GM18519 (cell line): Measurements from ENCODE around the gene SFMBT1.

Experiments used
- ATAC-seq: cut with Tn5 transposase; IDR thresholded peaks from one replicate; pipeline ENCODE4 v1.9.1; 2021; ENCODE audit warnings: mild to moderate bottlenecking, moderate library complexity; ENCODE audit not compliant: unreplicated experiment, low FRiP score

Gene SFMBT1

GRCh38 chr3:53005338-53005737 lies 40.5 kb downstream of the SFMBT1 start:
- ATAC-seq: no peak

DNA sequence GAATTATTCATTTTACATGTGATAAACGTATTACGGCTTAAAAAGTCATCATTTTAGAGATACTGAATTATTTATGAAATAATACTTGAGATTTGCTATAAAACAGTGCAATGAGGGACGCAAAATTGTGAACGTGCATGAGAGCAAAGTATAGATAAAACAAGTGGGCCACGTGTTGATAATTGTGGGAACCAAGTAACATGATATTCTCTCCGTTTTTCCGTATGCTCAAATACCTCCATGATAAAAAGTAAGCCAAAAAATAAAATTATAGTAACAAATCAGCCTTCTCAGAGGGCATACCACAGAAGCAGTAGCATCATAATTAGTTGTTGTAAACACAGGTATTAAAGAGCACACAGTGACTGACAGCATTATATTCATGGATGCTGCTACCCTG lies 42.6 kb downstream of the SFMBT1 start:
- ATAC-seq: no peak

- ATAC-seq: no peak
These were observed 46.9 kb downstream of the SFMBT1 start for GRCh38 chr3:52998771-52999513.

DNA sequence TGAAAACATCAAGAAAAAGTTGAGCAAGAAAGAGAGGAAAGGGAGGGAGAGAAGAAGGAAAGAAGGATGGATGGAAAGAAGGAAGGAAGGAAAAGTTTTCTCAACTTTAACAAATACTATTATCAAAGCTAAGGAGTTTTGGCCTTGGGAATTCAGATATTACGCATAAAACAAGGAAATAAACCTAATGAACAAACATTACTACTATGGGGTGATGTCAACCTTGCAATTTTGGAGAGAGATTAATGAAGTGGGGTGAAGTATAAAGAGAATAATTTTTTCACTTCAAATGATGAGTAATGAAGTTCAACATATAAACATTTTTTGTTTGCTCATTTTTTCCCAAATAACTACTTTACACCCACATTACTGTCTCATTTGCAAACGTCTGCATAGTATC lies 55.2 kb downstream of the SFMBT1 start:
- ATAC-seq: no peak

DNA sequence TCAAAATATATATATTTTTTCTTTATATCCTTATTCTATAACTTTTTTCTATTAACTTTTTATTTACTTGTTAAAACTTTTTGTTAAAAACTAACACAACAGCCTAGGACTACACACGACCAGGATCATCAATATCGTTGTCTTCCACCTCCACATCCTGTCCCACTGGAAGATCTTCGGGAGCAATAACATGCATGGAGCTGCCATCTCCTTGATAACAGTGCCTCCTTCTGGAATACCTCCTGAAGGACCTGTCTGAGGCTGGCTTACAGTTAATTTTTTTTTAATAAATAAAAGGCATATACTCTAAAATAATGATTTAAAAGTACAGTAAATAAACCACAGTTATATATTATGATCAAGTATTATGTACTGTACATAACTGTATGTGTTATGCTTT lies 58.9 kb downstream of the SFMBT1 start:
- ATAC-seq: no peak

DNA sequence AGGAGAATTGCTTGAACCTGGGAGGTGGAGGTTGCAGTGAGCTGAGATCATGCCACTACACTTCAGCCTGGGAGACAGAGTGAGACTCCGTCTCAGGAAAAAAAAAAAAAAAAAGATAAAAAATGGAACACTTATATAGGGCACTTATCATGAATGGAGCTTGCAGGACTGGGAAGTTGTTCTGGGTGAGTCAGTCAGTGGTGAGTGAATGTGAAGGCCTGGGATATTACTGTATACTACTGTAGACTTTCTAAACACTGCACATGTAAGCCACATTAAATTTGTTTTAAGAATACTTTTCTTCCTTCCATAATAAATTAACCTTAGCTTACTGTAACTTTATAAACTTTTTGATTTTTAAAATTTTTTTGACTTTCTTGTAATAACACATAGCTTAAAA lies 59.8 kb downstream of the SFMBT1 start:
- no peak for ATAC-seq

GRCh38 chr3:52983828-52984227 lies 62.0 kb downstream of the SFMBT1 start:
- no peak for ATAC-seq

DNA sequence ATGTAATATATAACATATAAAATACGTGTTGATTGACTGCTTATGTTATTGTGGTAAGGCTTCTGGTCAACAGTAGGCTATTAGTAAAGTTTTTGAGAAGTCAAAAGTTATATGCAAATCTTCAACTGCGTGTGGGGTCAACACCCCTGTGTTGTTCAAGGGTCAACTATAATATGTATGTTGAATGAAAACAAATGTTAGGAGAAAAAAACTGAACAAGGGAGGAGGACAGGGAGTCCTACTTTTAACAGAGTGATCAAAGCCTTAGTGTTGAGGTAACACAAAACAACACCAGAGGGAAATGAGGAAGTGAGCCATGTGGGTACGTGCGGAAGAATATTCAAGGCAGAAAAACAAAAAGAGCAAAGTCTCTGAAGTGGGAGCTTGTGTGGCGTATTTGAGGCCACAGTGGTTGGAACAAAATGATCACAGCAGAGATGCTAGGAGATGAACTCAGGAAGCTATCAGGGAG lies 62.5 kb downstream of the SFMBT1 start:
- peak; percentile 82 for ATAC-seq

DNA sequence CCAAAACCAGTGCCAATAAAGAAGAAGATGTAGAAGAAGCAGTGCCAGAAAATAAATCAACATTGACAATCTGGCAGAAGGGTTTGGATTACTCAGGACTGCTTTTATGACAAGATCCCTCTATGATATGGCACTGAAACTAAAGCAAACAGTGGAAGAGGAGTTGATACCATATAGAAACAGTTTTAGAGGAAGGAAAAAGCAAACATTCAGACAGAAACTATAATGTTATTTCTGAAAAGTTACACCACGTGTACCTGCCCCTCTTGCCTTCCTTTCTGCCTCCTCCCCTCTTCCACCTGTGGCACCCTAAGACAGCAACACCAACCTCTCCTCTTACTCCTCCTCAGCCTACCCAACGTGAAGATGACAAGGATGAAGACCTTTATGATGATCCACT lies 63.0 kb downstream of the SFMBT1 start:
- ATAC-seq: no peak

- ATAC-seq: no peak
These were observed 66.5 kb downstream of the SFMBT1 start for GRCh38 chr3:52979190-52979983.

- no peak for ATAC-seq
These were observed 67.6 kb downstream of the SFMBT1 start for GRCh38 chr3:52978109-52978754.

DNA sequence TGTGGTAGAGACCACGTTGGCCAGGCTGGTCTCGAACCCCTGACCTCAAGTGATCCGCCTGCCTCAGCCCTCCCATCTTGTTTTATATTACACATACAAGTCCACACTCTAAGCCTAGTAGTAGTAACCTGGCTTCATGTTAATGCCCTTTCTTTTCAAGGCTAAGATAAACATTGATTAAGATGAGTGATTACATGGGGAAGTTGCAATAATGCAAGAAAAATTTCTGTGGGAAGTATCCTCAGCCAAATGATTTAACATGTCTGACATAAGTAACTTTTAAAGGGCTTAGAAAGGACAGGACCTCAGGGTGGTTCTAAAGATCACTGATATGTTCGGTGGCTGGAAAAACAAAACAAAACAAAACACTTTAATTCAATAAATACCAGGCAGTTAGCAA lies 72.1 kb downstream of the SFMBT1 start:
- no peak for ATAC-seq

- no peak for ATAC-seq
These were observed 74.0 kb downstream of the SFMBT1 start for GRCh38 chr3:52971895-52972294.

- ATAC-seq: no peak
These were observed 78.5 kb downstream of the SFMBT1 start for GRCh38 chr3:52967398-52967797.

GRCh38 chr3:52962160-52962559 lies 83.7 kb downstream of the SFMBT1 start:
- no peak for ATAC-seq

DNA sequence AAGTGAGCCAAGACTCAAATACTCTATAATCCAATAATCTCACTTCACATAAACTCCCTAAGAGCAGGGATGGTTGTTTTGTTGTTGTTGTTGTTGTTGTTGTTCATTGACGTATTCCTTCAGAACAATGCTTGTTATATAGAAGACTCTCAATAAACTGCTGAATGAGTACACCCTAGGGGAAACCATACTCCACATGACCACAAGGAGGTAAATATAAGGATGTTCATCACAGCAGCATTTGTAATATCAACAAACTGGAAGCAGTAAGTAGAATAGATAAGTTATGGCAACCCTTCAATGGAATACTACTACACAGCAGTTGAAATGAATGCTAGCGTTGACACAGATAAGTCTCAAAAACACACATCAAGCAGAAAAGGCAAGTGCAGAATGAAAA lies 86.1 kb downstream of the SFMBT1 start:
- no peak for ATAC-seq

GRCh38 chr3:52939600-52939999 lies 106.3 kb downstream of the SFMBT1 start:
- ATAC-seq: no peak

GRCh38 chr3:52934630-52935530 lies 111.0 kb downstream of the SFMBT1 start:
- no peak for ATAC-seq

GRCh38 chr3:52931889-52932288 lies 114.0 kb downstream of the SFMBT1 start:
- no peak for ATAC-seq

- ATAC-seq: no peak
These were observed 114.5 kb downstream of the SFMBT1 start for GRCh38 chr3:52931328-52931727.
